ENCODE data around the gene CFDP1. TPM values are rescaled to one million over a fixed set of nuclear protein-coding genes. Genes with fewer than 3 reads are reported as not detected.
A peak's percentile ranks its signal among the peaks of the same experiment; 100 is the strongest.
"Not testable (repeated sequence)": the region's sequence is repeated elsewhere in the genome, so short reads cannot be mapped to it uniquely, and the experiment has no call there.

CFDP1 gene
- total RNA-seq, 1 experiment from 2014 or later, result 97.6 TPM

- CTCF ChIA-PET, result no interaction called here
- BruUV-seq (replicated peaks), result no TSS peak
- POLR2A ChIA-PET (ENCODE audit: low non-redundant PET), result interaction anchor here (0.6 kb wide), 1 partner anchor 1804 kb away, joined by 3 read pairs; no protein-coding TSS in a partner anchor
- no peaks in the 10 kb centered on the region for H3K27me3 ChIP-seq (replicated peaks; ENCODE audit: insufficient read depth, low read depth, low read length, poor library complexity)
- H3K9me3 ChIP-seq (ENCODE audit: low read depth, low read length, poor library complexity, severe bottlenecking), result no peaks in the 10 kb centered on the region
- intact Hi-C loops (cut with micrococcal nuclease; ENCODE audit: unreplicated experiment), result no loop called here
- TF ChIP-seq CTCF (conservative IDR thresholded peaks at IDR 0.05; ENCODE audit: low read depth, low read length), result no peak
- TF ChIP-seq EZH2 (IDR thresholded peaks at IDR 0.05; ENCODE audit: borderline replicate concordance, low read depth, low read length, poor library complexity, severe bottlenecking), result no peak
- peaks cover 4% of the 10 kb centered on the region for H3K4me1 ChIP-seq (ENCODE audit: insufficient read depth, low read length, poor library complexity, severe bottlenecking)
- H3K36me3 ChIP-seq (ENCODE audit: insufficient read depth, low read length, poor library complexity, severe bottlenecking), result no peaks in the 10 kb centered on the region
- no peak for DNase-seq (ENCODE audit: low spot score)
- H3K4me3 ChIP-seq (ENCODE audit: low read depth, low read length, poor library complexity, severe bottlenecking), result no peak overlapping the region
- H3K27ac ChIP-seq (ENCODE audit: low read depth, low read length, poor library complexity, severe bottlenecking), result no peak overlapping the region
Measured at GRCh38 chr16:75271441-75272096, 161.7 kb downstream of the CFDP1 start.

DNA sequence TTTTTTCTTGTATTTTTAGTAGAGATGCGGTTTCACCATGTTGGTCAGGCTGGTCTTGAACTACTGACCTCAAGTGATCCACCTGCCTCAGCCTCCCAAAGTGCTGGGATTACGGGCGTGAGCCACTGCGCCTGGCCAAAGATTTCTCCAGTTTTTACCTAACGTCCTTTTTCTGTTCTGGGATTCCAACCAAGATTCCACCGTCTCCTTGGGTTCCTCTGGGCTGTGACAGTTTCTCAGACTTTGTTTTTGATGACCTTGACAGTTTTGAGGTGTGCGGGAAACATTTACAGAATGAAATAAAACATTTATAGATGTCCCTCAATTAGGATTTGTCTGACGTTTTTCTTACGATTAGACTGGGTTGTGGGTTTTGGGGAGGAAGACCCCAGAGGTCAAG, 163.9 kb downstream of the CFDP1 start:
- DNase-seq (ENCODE audit: low spot score); H3K9me3 ChIP-seq (ENCODE audit: low read depth, low read length, poor library complexity, severe bottlenecking); H3K4me3 ChIP-seq (ENCODE audit: low read depth, low read length, poor library complexity, severe bottlenecking); BruUV-seq (replicated peaks); intact Hi-C loops (cut with micrococcal nuclease; ENCODE audit: unreplicated experiment); H3K27me3 ChIP-seq (replicated peaks; ENCODE audit: insufficient read depth, low read depth, low read length, poor library complexity); H3K27ac ChIP-seq (ENCODE audit: low read depth, low read length, poor library complexity, severe bottlenecking); CTCF ChIA-PET; POLR2A ChIA-PET (ENCODE audit: low non-redundant PET); H3K36me3 ChIP-seq (ENCODE audit: insufficient read depth, low read length, poor library complexity, severe bottlenecking): not testable (repeated sequence)
- H3K4me1 ChIP-seq (ENCODE audit: insufficient read depth, low read length, poor library complexity, severe bottlenecking), result peaks cover 11% of the 10 kb centered on the region

GRCh38 chr16:75267631-75268264, 165.6 kb downstream of the CFDP1 start:
- ChIA-PET CTCF (no interaction called here), POLR2A (ENCODE audit: low non-redundant PET) (no interaction called here)
- TF ChIP-seq CTCF (conservative IDR thresholded peaks at IDR 0.05; ENCODE audit: low read depth, low read length) (no peak), EZH2 (IDR thresholded peaks at IDR 0.05; ENCODE audit: borderline replicate concordance, low read depth, low read length, poor library complexity, severe bottlenecking) (no peak)
- no peak overlapping the region for H3K27ac ChIP-seq (ENCODE audit: low read depth, low read length, poor library complexity, severe bottlenecking)
- H3K4me3 ChIP-seq (ENCODE audit: low read depth, low read length, poor library complexity, severe bottlenecking), result no peak overlapping the region
- H3K4me1 ChIP-seq (ENCODE audit: insufficient read depth, low read length, poor library complexity, severe bottlenecking), result peaks cover 17% of the 10 kb centered on the region
- intact Hi-C loops (cut with micrococcal nuclease; ENCODE audit: unreplicated experiment), result no loop called here
- no peaks in the 10 kb centered on the region for H3K9me3 ChIP-seq (ENCODE audit: low read depth, low read length, poor library complexity, severe bottlenecking)
- peak; percentile 57 for DNase-seq (ENCODE audit: low spot score)
- H3K27me3 ChIP-seq (replicated peaks; ENCODE audit: insufficient read depth, low read depth, low read length, poor library complexity), result no peaks in the 10 kb centered on the region
- no TSS peak for BruUV-seq (replicated peaks)
- H3K36me3 ChIP-seq (ENCODE audit: insufficient read depth, low read length, poor library complexity, severe bottlenecking), result no peaks in the 10 kb centered on the region
